Endodermal cell (in vitro differentiated cells): ENCODE data around the gene COLEC12. TPM values are rescaled to one million over a fixed set of nuclear protein-coding genes. Genes with fewer than 3 reads are reported as not detected.

ENCODE experiments used
- DNase-seq: peaks from one replicate; pipeline ENCODE4 v3.0.0-alpha.2; 2017
- H3K27ac ChIP-seq: 2 replicates; pipeline ENCODE4 v1.5.1; 2013; ENCODE audit warnings: mild to moderate bottlenecking, low read depth, low read length, moderate library complexity
- H3K27me3 ChIP-seq: 2 replicates; pipeline ENCODE4 v1.6.1; 2013; ENCODE audit warnings: mild to moderate bottlenecking, low read length, moderate library complexity; ENCODE audit not compliant: insufficient read depth, control insufficient read depth, poor library complexity, severe bottlenecking
- H3K36me3 ChIP-seq: 2 replicates; pipeline ENCODE4 v1.7.0; 2013; ENCODE audit warnings: mild to moderate bottlenecking, low read length, moderate library complexity; ENCODE audit not compliant: control insufficient read depth, insufficient read depth
- H3K4me1 ChIP-seq: one replicate; pipeline ENCODE4 v1.7.0; 2013; ENCODE audit warnings: low read length; ENCODE audit not compliant: control insufficient read depth, insufficient read depth
- H3K4me3 ChIP-seq: 2 replicates; pipeline ENCODE4 v1.5.1; 2013; ENCODE audit warnings: mild to moderate bottlenecking, low read length, moderate library complexity
- H3K9ac ChIP-seq: 2 replicates; pipeline ENCODE4 v1.6.1; 2013; ENCODE audit warnings: mild to moderate bottlenecking, low read length, moderate library complexity; ENCODE audit not compliant: poor library complexity, severe bottlenecking; ENCODE audit errors: extremely low read depth
- H3K9me3 ChIP-seq: 2 replicates; pipeline ENCODE4 v1.6.1; 2013; ENCODE audit warnings: mild to moderate bottlenecking, low read length, moderate library complexity; ENCODE audit not compliant: control insufficient read depth
- H3K27ac Mint-ChIP-seq: 2 replicates; pipeline ENCODE4 v1.8.0; 2020; ENCODE audit warnings: mixed read lengths
- H3K27me3 Mint-ChIP-seq: 2 replicates; pipeline ENCODE4 v1.8.0; 2021; ENCODE audit warnings: mild to moderate bottlenecking, mixed read lengths; ENCODE audit not compliant: insufficient read depth
- H3K36me3 Mint-ChIP-seq: 2 replicates; pipeline ENCODE4 v1.8.0; 2020; ENCODE audit warnings: low read depth, mixed read lengths
- H3K4me1 Mint-ChIP-seq: 2 replicates; pipeline ENCODE4 v1.8.0; 2020; ENCODE audit warnings: mixed read lengths
- H3K4me3 Mint-ChIP-seq: 2 replicates; pipeline ENCODE4 v1.8.0; 2020; ENCODE audit warnings: mild to moderate bottlenecking, moderate library complexity, mixed read lengths
- H3K9me3 Mint-ChIP-seq: 2 replicates; pipeline ENCODE4 v1.8.0; 2020; ENCODE audit warnings: mild to moderate bottlenecking, mixed read lengths
- CTCF ChIP-seq: fragments of 200-600 bp; sonication (generic); conservative IDR thresholded peaks from 2 replicates; pipeline ENCODE4 v1.5.0; 2021; ENCODE audit warnings: antibody characterized with exemption, mild to moderate bottlenecking
- WGBS, 2 experiments: methylation state at CpG; one replicate each; pipeline versions ENCODE4 v1.1.5 to v1.1.7; 2013; ENCODE audit warnings: missing lambda C conversion rate in 2 of 2, mixed read lengths in 1 of 2; ENCODE audit not compliant: insufficient coverage in 1 of 2, insufficient read length in 1 of 2; 5-methylcytosine and 5-hydroxymethylcytosine counted together
- total RNA-seq, 2 donors: library from RNA; stranded (reverse); fragmentation: NEBNext Ultra II Directional in 1 of 2; extraction: Animal tissue kit (Norgen Biotek cat#: 25700) in 1 of 2; gene quantifications; 2 replicates in 1 of 2; 3 replicates in 1 of 2; pipeline ENCODE4 v1.2.1, GENCODE V29; 2021

Gene COLEC12
- total RNA-seq, 2 donors from 2014 or later = 123 TPM

- no peak overlapping the region for H3K4me3 ChIP-seq
- Mint-ChIP-seq H3K4me3 (no peak overlapping the region), H3K9me3 (peaks cover 31% of the 10 kb centered on the region), H3K36me3 (peaks cover 63% of the 10 kb centered on the region), H3K27me3 (no peaks in the 10 kb centered on the region), H3K4me1 (no peaks in the 10 kb centered on the region), H3K27ac (no peak overlapping the region)
- H3K27ac ChIP-seq = no peak overlapping the region
- no peak overlapping the region for H3K9ac ChIP-seq
- peaks cover 41% of the 10 kb centered on the region for H3K9me3 ChIP-seq
- H3K27me3 ChIP-seq = no peaks in the 10 kb centered on the region
- H3K36me3 ChIP-seq = peaks cover 84% of the 10 kb centered on the region
- no peaks in the 10 kb centered on the region for H3K4me1 ChIP-seq
- DNase-seq = no peak
- no peak for TF ChIP-seq CTCF
- WGBS, 2 experiments = 97 to 100% methylated on average over 3 to 7 of the region's 8 CpGs
Observed at GRCh38 chr18:404061-404636, 96.4 kb downstream of the COLEC12 start.

GRCh38 chr18:402129-402528 is 98.4 kb downstream of the COLEC12 start:
- WGBS, 2 experiments = 95 to 100% methylated on average over 1 to 5 of the region's 5 CpGs
- TF ChIP-seq CTCF = no peak
- H3K27me3 Mint-ChIP-seq = no peaks in the 10 kb centered on the region

GRCh38 chr18:400456-400855 is 100.0 kb downstream of the COLEC12 start:
- no peak overlapping the region for H3K4me3 ChIP-seq
- peaks cover 87% of the 10 kb centered on the region for H3K36me3 ChIP-seq
- Mint-ChIP-seq H3K27ac (no peak overlapping the region), H3K4me3 (no peak overlapping the region), H3K36me3 (peaks cover 51% of the 10 kb centered on the region), H3K9me3 (peaks cover 18% of the 10 kb centered on the region), H3K27me3 (no peaks in the 10 kb centered on the region), H3K4me1 (no peaks in the 10 kb centered on the region)
- 87 to 94% methylated on average over 3 to 5 of the region's 5 CpGs for WGBS, 2 experiments
- no peak overlapping the region for H3K27ac ChIP-seq
- no peak overlapping the region for H3K9ac ChIP-seq
- DNase-seq = no peak
- H3K9me3 ChIP-seq = peaks cover 14% of the 10 kb centered on the region
- H3K27me3 ChIP-seq = no peaks in the 10 kb centered on the region
- TF ChIP-seq CTCF = no peak
- H3K4me1 ChIP-seq = no peaks in the 10 kb centered on the region

More at GRCh38 chr18:402129-402528, 98.4 kb downstream of the COLEC12 start:
- peaks cover 62% of the 10 kb centered on the region for H3K36me3 Mint-ChIP-seq
- no peak overlapping the region for H3K9ac ChIP-seq
- H3K4me3 Mint-ChIP-seq = no peak overlapping the region
- H3K36me3 ChIP-seq = peaks cover 89% of the 10 kb centered on the region
- no peak overlapping the region for H3K27ac ChIP-seq
- no peaks in the 10 kb centered on the region for H3K4me1 ChIP-seq
- peaks cover 30% of the 10 kb centered on the region for H3K9me3 Mint-ChIP-seq
- peaks cover 28% of the 10 kb centered on the region for H3K9me3 ChIP-seq
- H3K4me3 ChIP-seq = no peak overlapping the region
- no peak for DNase-seq
- no peaks in the 10 kb centered on the region for H3K27me3 ChIP-seq
- no peak overlapping the region for H3K27ac Mint-ChIP-seq
- H3K4me1 Mint-ChIP-seq = no peaks in the 10 kb centered on the region
